H1 (cell line): ENCODE measurements around the gene RHCG. TPM values are rescaled to one million over a fixed set of nuclear protein-coding genes. Genes with fewer than 3 reads are reported as not detected.

Source experiments
- GABPA ChIP-seq: IDR thresholded peaks from 2 replicates; pipeline ENCODE4 v1.6.1; 2011; ENCODE audit warnings: mild to moderate bottlenecking, low read length, moderate library complexity, borderline replicate concordance; ENCODE audit not compliant: insufficient read depth
- KDM4A ChIP-seq: IDR thresholded peaks from one replicate; pipeline ENCODE4 v1.7.1; 2012; ENCODE audit warnings: low read depth, mild to moderate bottlenecking, moderate library complexity, low read length, inconsistent platforms; ENCODE audit not compliant: severe bottlenecking
- YY1 ChIP-seq: IDR thresholded peaks from 2 replicates; pipeline ENCODE4 v1.6.1; 2011; ENCODE audit warnings: low read depth, mild to moderate bottlenecking, low read length
- polyA plus RNA-seq, 7 experiments: library from polyadenylated mRNA; depleted of rRNA in 3 of 7; stranded (reverse) in 5 of 7; unstranded in 2 of 7; fragments of >200 nt in 5 of 7; fragments of 200-250 nt in 2 of 7; gene quantifications; 1 replicate in 5 of 7; 2 replicates in 1 of 7; 4 replicates in 1 of 7; pipeline versions ENCODE4 v1.2.1 to v1.2.3, GENCODE V29; 2011 to 2013; ENCODE audit warnings: missing spikeins in 2 of 7, mixed read lengths in 2 of 7
- total RNA-seq: library from RNA; stranded (reverse); fragmentation: NEBNext Ultra II Directional; extraction: Animal tissue kit (Norgen Biotek cat#: 25700); gene quantifications from 2 replicates; pipeline ENCODE4 v1.2.1, GENCODE V29; 2021
- TF ChIP-seq, protein P1 (sequence below), 3 experiments: IDR thresholded peaks; 1 replicate in 2 of 3; 2 replicates in 1 of 3; pipeline versions ENCODE4 v1.5.1 to v1.6.1; 2011; ENCODE audit warnings: low read length in 3 of 3, mild to moderate bottlenecking in 3 of 3, inconsistent platforms in 2 of 3, low read depth in 1 of 3, moderate library complexity in 1 of 3; ENCODE audit not compliant: insufficient read depth in 1 of 3; ENCODE audit errors: control extremely low read depth in 1 of 3

Gene RHCG
- total and polyA plus RNA-seq, 2 of the 8 experiments (the other 6 are each of a cell fraction or from before 2014, with no cell fraction given): 0.68 TPM; not detected in 1

- TF ChIP-seq GABPA (0 out of 2 replicates have a peak, but pooled peaks have one; percentile 36), YY1 (no peak), KDM4A (peak; percentile 81)
- TF ChIP-seq, protein P1, sequence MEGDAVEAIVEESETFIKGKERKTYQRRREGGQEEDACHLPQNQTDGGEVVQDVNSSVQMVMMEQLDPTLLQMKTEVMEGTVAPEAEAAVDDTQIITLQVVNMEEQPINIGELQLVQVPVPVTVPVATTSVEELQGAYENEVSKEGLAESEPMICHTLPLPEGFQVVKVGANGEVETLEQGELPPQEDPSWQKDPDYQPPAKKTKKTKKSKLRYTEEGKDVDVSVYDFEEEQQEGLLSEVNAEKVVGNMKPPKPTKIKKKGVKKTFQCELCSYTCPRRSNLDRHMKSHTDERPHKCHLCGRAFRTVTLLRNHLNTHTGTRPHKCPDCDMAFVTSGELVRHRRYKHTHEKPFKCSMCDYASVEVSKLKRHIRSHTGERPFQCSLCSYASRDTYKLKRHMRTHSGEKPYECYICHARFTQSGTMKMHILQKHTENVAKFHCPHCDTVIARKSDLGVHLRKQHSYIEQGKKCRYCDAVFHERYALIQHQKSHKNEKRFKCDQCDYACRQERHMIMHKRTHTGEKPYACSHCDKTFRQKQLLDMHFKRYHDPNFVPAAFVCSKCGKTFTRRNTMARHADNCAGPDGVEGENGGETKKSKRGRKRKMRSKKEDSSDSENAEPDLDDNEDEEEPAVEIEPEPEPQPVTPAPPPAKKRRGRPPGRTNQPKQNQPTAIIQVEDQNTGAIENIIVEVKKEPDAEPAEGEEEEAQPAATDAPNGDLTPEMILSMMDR (IDR thresholded peaks at IDR 0.05; ENCODE audit: control extremely low read depth in 1 of 3, insufficient read depth in 1 of 3, low read depth in 1 of 3, low read length in 3 of 3): peak; percentile 97 to 99 (median 98)
Measured at GRCh38 chr15:89430530-89431341, 65.6 kb downstream of the RHCG start (continued).
